GM12801 (cell line): ENCODE data around the gene PPP1R10.

ENCODE experiments used
- TF ChIP-seq, protein P1 (sequence below): IDR thresholded peaks from one replicate; pipeline ENCODE4 v1.5.1; 2011; ENCODE audit warnings: control low read depth; ENCODE audit not compliant: insufficient read length; ENCODE audit errors: extremely low read depth

Gene PPP1R10

DNA sequence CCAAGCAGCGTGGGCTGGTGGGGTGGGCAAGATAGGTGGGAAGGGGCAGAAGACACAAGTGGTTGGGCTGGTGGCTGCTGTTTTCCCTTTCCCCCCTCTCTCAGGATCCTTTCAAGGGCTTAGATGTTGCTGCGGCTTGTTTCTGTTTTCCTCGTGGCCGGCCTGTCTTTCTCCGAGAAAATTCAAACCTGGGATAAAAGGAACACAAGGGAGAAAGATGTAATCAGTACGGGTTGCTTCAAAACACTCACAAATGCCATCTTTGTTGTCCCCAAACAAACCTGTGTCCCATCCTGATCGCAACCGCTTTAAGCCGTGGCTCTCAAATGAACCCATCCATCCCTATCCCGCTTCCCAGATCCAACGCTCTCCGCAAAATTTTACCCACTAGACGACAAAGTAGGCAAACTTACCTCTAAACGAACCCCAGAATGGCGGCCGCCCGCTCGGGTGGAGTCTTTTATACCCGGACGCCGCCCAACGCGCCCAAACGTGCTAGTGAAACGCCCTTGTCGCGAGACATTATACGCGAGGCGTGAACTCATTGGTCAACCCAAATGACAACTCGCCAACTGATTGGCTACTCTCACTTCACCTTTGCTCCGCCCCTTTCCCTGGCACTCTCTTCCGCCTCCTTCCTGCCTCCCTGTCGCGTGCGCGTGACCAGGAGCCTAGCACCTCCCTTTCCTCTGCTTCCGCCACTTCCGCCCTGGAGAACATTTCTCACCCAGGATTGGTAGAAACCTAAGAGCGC is at the start of gene PPP1R10:
Gene PPP1R10 (minus strand): TSS at position 433 of the 754 bp plus-strand sequence. CDS start 7,299 bp downstream, outside the sequence.
- TF ChIP-seq, protein P1, sequence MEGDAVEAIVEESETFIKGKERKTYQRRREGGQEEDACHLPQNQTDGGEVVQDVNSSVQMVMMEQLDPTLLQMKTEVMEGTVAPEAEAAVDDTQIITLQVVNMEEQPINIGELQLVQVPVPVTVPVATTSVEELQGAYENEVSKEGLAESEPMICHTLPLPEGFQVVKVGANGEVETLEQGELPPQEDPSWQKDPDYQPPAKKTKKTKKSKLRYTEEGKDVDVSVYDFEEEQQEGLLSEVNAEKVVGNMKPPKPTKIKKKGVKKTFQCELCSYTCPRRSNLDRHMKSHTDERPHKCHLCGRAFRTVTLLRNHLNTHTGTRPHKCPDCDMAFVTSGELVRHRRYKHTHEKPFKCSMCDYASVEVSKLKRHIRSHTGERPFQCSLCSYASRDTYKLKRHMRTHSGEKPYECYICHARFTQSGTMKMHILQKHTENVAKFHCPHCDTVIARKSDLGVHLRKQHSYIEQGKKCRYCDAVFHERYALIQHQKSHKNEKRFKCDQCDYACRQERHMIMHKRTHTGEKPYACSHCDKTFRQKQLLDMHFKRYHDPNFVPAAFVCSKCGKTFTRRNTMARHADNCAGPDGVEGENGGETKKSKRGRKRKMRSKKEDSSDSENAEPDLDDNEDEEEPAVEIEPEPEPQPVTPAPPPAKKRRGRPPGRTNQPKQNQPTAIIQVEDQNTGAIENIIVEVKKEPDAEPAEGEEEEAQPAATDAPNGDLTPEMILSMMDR, result no peak

DNA sequence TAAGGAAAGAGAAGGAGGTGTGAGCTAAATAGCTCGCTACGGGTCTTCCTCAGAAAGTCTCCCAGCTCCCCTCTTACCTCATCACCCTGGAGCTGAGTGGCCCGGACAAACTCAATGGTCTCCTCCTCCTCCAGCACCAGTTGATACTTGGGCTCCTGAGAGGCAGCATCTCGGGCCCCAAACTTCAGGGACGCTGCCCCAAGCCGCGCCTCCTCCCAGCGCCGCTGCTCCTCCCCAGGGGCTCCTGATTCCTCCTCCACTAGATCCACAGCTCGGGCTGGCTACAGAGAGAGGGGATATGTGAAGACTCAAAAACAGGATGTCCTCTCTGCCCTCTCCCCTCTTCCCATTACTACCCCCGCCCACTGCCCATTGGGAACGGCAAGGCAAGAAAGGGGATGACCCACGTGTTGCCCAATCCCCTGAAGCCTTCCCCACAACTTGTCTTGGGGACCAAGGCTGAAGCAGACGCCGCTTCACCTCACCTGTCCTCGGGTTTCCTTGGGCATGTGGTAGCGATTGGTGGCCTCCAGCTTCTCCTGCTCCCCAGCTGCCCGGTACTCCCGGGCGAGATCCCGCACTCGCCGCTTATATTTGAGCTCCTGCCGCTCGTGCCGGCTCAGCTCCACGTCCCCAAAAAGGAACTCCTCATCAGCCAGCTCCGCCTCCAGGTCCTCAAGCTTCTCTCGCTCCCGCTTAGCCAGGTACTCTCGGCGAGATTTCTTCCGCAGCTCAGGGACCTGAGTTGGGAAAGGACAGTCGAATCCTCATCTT is 48.1 kb upstream of the PPP1R10 start:
- TF ChIP-seq, protein P1, result no peak

DNA sequence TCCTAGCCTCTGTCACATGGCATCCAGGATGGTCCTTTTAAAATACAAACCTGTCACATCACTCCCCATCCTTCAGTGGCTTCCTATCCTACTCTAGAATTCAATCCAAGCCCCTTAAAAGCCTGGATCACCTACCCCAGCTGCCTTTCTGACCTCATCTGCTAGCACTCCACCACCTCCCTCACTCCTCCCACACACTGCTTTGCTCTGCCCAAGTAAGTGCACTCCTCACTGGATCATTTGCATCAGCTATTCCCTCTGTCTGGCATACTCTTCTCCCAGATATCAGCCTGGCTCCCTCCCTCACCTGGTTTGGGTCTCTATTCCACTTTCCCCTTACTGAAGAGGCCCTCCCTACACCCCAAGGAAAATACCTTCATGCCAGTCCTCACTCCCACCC is 40.4 kb upstream of the PPP1R10 start:
- TF ChIP-seq, protein P1, result no peak

DNA sequence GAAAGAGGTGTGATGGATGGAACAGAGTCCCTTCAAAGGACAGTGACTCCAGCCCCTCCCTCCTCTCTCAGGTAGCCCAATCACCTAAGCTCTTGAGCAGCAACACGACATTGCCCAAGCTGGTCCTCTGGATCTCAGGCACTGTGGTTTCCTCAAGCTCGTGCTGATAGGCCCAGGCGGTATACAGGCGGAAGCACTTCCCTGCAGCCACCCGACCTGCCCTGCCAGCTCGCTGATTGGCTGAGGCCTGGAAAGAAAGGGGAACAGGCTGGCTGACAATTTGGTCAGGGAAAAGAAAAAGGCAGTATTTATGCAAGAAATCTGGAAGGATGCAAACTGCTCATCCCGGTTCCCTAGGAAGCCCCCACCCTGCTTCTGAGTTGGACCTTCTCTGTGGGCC is 39.5 kb upstream of the PPP1R10 start:
- TF ChIP-seq, protein P1, result no peak

DNA sequence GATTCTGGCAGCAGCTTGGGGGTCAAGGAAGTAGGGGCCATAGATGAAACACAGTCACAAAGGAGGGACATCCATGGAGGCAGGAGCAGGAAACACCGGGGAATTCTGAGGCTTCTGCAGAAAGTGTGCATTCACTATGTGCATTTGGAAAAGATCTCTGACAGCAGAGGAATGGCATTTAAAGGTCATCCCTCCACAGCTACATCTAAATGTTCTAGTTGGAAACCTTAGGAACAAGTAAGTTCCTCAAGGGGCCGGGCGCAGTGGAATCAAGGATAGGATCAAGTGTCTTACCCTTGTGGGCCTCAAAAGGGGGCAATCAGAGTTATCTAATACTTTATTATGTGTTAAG is 38.7 kb upstream of the PPP1R10 start:
- TF ChIP-seq, protein P1, result no peak

DNA sequence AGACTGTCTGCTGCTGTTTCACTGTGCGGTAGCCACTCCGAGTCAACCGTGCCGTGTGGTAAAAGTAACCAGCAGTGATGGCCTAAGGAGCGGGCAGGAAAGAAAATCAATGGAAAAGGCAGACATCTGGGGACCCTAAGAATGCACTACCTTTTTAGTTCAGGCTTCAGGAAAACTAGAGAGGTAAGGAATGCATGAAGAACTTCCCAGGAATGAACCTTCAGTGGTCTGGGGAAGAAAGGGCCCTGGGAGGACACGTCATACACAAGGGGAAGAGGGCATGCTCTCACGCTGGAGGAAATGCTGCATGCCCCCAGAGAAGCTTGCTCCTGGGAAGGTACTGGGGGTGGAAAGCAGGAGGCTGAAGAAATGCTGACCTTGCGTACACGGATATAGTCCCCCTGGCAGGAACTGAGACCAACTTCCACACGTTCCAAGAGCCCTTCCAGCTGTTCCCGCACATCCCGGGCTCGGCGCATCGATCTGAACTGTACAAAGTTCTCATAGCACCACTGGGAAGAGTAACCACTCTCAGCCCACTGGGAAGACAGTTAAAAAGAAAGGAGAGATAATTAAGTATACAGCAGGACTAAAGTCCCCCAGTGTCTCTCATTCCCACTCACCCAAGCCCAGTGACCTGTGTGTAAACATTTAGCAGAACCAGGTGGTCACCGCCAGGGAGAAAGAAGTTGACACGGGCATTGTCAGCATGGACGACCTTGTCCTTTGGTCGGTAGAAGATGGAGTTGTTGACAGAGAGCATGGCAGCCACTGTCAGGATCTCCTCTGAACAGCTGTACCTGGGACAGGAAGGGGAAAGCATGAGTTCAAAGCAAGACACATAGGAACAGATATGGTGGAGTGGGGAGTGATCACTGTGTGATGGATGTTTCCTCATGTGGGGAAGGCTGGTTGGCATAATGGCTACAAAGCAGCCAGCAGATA is 38.0 kb upstream of the PPP1R10 start:
- TF ChIP-seq, protein P1, result no peak

DNA sequence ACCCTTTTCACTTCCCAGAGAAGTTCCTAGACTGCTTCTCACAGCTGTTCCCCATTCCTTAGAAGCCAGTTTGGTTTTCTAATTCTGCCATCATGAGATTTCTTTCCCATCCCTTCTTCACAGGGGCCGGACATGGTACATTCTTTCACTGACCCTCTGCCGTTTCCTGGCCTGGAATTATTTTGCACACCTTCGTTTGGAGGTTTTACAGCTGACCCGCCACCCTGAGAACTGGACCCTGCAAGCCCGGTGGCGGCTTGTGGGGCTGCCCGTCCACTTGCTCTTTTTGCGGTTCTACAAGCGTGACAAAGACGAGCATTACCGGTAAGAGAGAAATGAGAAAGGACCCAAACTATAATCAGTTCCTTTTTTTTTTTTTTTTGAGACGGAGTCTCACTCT is 34.1 kb upstream of the PPP1R10 start:
- TF ChIP-seq, protein P1, result no peak
